ENCODE data around the gene OBSCN.

Gene OBSCN

GRCh38 chr1:228333739-228334115, 125.9 kb downstream of the OBSCN start:
- DNase-seq = no peak

GRCh38 chr1:228334226-228334935, 126.5 kb downstream of the OBSCN start:
- no peak for DNase-seq

DNA sequence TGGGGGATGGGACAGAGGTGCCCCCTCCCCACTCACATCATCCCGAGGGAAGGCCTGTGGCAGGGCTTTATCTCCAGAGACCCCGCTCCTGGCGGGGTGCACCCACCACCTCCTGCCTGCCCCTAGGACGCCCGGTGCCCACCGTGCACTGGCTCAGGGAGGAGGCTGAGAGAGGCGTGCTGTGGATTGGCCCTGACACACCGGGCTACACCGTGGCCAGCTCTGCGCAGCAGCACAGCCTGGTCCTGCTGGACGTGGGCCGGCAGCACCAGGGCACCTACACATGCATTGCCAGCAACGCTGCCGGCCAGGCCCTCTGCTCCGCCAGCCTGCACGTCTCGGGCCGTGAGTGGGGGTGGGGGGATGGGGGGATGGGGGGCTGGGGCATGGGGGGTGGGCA, 127.1 kb downstream of the OBSCN start:
- DNase-seq = no peak

GRCh38 chr1:228335406-228336307, 127.8 kb downstream of the OBSCN start:
- DNase-seq = no peak

- no peak for DNase-seq
These were observed 128.6 kb downstream of the OBSCN start for GRCh38 chr1:228336308-228337030.

- no peak for DNase-seq
These were observed 129.3 kb downstream of the OBSCN start for GRCh38 chr1:228337031-228337564.

DNA sequence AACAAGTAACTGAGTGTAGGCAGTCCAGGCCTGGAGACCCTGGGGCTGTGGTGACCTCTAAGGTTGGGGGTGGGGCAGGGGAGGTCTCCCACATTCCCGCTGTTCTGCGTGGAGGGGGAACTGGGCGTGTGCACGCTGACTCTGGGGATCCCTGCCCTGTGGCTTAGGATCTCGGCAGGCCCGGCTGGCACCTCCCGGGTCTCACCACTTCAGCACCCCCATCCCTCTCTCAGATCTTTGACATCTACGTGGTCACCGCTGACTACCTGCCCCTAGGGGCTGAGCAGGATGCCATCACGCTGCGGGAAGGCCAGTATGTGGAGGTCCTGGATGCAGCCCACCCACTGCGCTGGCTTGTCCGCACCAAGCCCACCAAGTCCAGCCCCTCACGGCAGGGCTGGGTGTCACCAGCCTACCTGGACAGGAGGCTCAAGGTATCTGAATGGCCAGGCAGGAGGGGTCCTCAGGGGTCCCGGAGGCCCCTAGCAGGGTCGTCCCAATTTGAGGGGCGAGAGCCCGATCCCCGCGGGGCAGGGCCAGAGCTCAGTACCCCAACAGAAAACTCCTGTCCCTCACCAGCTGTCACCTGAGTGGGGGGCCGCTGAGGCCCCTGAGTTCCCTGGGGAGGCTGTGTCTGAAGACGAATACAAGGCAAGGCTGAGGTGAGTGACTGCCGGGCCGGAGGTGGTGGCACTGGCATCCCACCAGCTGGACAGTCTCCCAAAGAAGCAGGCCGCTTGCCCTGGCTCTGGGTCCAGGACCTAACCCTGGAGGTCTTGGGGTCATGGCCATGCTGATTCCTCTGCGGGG, 130.1 kb downstream of the OBSCN start:
- DNase-seq = no peak

- DNase-seq = no peak
These were observed 130.7 kb downstream of the OBSCN start for GRCh38 chr1:228338521-228339051.

GRCh38 chr1:228339059-228339704, 131.3 kb downstream of the OBSCN start:
- DNase-seq = no peak

DNA sequence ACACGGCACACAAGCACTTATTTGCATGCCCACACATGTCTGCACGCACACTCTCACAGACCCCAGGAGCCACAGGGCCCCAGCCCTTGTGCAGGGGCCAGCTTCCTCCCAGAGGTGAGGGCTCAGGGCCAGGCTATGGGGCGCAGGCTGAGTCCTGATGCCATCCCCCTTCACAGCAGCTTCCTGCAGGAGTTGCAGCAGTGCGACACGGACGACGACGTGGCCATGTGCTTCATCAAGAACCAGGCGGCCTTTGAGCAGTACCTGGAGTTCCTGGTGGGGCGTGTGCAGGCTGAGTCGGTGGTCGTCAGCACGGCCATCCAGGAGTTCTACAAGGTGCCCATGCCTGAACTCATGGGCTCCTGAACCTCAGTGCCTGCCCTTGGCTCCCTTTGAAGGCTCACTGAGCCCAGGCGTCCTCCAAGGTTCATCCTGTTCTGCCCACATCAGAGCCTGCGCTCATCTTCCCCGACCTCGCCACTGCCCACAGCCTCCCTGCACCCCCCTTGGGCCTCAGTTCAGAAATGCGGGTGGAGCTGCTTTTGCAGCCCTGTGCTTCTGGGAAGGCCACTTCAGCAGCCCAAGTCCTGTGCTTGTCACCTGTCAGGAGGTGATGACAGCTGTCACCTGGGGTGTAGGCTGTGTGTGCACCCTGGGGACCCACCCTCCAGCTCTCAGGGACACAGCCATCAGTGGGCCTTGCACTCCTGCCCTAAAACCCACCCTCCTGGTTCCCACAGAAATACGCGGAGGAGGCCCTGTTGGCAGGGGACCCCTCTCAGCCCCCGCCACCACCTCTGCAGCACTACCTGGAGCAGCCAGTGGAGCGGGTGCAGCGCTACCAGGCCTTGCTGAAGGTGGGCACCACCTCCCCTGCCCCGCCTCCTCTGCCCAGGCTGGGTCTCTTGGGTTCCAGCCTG, 132.2 kb downstream of the OBSCN start:
- DNase-seq = no peak

GRCh38 chr1:228340686-228341449, 133.0 kb downstream of the OBSCN start:
- DNase-seq = no peak

DNA sequence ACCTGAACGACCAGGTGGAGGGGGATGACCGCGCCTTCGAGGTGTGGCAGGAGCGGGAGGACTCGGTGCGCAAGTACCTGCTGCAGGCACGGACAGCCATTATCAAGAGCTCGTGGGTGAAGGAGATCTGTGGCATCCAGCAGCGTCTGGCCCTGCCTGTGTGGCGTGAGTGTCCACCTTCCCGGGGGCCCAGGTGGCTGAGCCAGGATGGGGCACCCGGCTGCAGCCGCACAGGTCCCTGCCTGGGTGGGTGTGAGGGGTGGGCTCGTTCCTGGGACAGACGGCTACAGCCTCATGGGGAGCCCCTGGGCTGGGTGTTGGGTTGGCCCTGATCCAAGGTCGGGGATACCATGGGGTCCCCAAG, 133.6 kb downstream of the OBSCN start:
- DNase-seq = no peak

GRCh38 chr1:228341814-228342626, 134.2 kb downstream of the OBSCN start:
- DNase-seq = no peak

GRCh38 chr1:228342627-228343190, 134.9 kb downstream of the OBSCN start:
- DNase-seq = no peak

GRCh38 chr1:228343191-228343661, 135.4 kb downstream of the OBSCN start:
- DNase-seq = no peak

DNA sequence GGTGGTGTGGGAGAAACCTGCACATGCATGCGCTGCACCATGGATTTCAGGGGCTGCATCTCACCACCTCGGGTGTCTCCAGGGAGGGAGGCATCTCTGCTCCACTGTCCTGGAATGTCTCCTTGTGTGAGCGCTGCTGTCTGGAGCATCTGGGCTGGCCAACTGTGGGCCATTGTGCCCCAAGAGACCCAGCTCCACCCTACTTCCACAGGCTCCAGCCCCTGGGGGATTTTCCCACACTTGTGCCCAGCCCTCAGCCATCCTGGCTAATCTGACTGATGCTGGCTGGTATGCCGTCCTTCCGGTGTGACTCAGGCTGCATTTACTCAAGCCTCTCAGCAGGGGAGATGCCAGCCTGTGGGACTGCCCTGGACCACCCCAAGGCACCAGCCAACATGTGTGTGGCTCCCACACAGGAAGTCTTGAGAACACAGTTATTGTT, 136.8 kb downstream of the OBSCN start:
- DNase-seq = no peak

DNA sequence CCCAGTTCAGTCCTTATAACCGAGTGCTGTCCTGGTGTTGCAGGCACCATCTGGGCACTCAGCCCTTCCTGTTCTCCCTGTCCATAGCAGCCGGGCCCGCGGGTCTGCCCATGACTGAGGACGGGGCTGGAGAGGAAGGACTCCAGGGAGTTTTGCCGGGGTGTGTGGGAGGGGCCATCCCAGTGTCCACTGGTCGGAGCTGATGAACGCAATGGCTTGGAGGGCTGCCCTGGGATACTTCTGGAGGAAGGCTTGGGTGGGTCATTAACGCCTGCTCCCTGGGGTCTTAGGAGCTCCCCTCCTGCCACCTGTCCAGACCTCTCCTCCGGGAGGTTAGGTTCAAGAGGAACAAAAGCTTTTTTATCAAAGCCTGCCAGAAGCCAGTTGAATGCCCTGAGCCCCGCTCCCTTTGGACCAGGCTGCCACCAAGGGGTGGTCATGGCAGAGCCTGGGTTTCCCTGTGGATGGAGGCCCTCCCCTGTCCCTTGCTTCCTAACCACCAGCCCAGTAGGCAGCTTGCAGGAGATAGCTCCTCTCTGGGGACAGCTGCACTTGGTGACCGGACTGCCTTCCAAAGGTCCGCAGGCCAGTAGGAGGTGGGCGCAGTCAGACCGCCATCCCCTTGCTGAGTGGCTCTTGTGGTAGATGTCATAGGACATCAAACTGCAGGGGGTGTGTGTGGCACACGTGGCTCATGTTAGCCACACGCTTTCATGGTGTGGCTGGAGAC, 137.5 kb downstream of the OBSCN start:
- DNase-seq = no peak

DNA sequence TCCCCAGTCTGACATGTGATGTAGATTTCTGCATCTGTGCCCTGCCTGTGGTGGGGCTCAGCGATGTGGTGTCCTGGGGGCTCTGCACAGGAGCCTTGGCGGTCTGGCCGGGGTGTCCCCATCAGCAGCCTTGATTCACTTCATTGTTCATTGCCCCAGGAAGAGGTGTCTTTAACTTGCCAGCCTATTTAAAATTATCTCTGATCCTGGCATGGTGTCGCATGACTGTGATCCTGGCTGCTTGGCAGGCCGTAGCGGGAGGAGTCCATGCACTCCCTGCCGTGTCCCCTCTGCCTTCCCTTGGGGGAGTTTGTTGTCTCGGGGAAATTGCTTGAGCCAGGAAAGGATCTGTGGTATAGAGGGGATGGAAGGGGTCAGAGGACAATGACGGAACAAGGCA, 138.9 kb downstream of the OBSCN start:
- DNase-seq = no peak

All from fibroblast of skin of right quadriceps (primary cell).